WTC11 (cell line): ENCODE measurements around the gene CCDC138.

Experiments used
- CDX4 ChIP-seq: fragments of 250-450 bp; sonication (Bioruptor Pico); IDR thresholded peaks from 2 replicates; pipeline ENCODE4 v1.9.0; 2021; ENCODE audit warnings: moderate library complexity, mild to moderate bottlenecking, inconsistent platforms, borderline replicate concordance
- CTCF ChIP-seq: fragments of 200-600 bp; IDR thresholded peaks from 2 replicates; pipeline ENCODE4 v1.8.0; 2022; ENCODE audit warnings: antibody characterized with exemption
- E2F1 ChIP-seq: sonication (generic); formaldehyde crosslinking; IDR thresholded peaks from 2 replicates; pipeline ENCODE4 v1.8.0; 2022; ENCODE audit warnings: mild to moderate bottlenecking, missing genetic modification reagents
- E2F5 ChIP-seq: sonication (generic); formaldehyde crosslinking; IDR thresholded peaks from 2 replicates; pipeline ENCODE4 v1.8.1; 2022; ENCODE audit warnings: mild to moderate bottlenecking, moderate library complexity, missing genetic modification reagents
- ELF4 ChIP-seq: sonication (generic); formaldehyde crosslinking; IDR thresholded peaks from 2 replicates; pipeline ENCODE4 v1.8.1; 2022; ENCODE audit warnings: low read depth, mild to moderate bottlenecking, moderate library complexity, missing genetic modification reagents
- JUN ChIP-seq: sonication (generic); formaldehyde crosslinking; IDR thresholded peaks from 2 replicates; pipeline ENCODE4 v1.8.0; 2023; ENCODE audit warnings: mild to moderate bottlenecking, missing genetic modification reagents
- MXD4 ChIP-seq: fragments of 250-450 bp; sonication (Bioruptor Pico); IDR thresholded peaks from 2 replicates; pipeline ENCODE4 v1.8.0; 2021; ENCODE audit warnings: mild to moderate bottlenecking, moderate library complexity, borderline replicate concordance
- SP1 ChIP-seq: sonication (generic); formaldehyde crosslinking; conservative IDR thresholded peaks from 2 replicates; pipeline ENCODE4 v1.8.1; 2022; ENCODE audit warnings: missing genetic modification reagents
- STAT6 ChIP-seq: sonication (generic); formaldehyde crosslinking; conservative IDR thresholded peaks from 2 replicates; pipeline ENCODE4 v1.8.1; 2023; ENCODE audit warnings: mild to moderate bottlenecking, low read depth, missing genetic modification reagents, moderate library complexity
- ZNF425 ChIP-seq: fragments of 250-450 bp; sonication (Bioruptor Pico); conservative IDR thresholded peaks from 2 replicates; pipeline ENCODE4 v1.9.0; 2021; ENCODE audit warnings: mild to moderate bottlenecking
- ZNF532 ChIP-seq: fragments of 250-450 bp; sonication (Bioruptor Pico); IDR thresholded peaks from 2 replicates; pipeline ENCODE4 v1.9.0; 2021; ENCODE audit warnings: mild to moderate bottlenecking, borderline replicate concordance

- TF ChIP-seq E2F5 (CRISPR knock-in tag) (no peak), CTCF (no peak), CDX4 (CRISPR knock-in tag) (no peak), ZNF532 (CRISPR knock-in tag) (no peak), E2F1 (CRISPR knock-in tag) (no peak), STAT6 (CRISPR knock-in tag) (no peak), SP1 (CRISPR knock-in tag) (no peak), MXD4 (CRISPR knock-in tag) (no peak), JUN (no peak), ZNF425 (CRISPR knock-in tag) (no peak), ELF4 (CRISPR knock-in tag) (no peak)
Measured at GRCh38 chr2:108923019-108923700, 136.6 kb downstream of the CCDC138 start.
